ENCODE results near the gene WNT9A. TPM values are rescaled to one million over a fixed set of nuclear protein-coding genes. Genes with fewer than 3 reads are reported as not detected.
"Not testable (repeated sequence)": the region's sequence is repeated elsewhere in the genome, so short reads cannot be mapped to it uniquely, and the experiment has no call there.

The WNT9A gene
- total and polyA plus RNA-seq, 2 donors from 2014 or later, result 0.58 to 3.1 TPM

DNA sequence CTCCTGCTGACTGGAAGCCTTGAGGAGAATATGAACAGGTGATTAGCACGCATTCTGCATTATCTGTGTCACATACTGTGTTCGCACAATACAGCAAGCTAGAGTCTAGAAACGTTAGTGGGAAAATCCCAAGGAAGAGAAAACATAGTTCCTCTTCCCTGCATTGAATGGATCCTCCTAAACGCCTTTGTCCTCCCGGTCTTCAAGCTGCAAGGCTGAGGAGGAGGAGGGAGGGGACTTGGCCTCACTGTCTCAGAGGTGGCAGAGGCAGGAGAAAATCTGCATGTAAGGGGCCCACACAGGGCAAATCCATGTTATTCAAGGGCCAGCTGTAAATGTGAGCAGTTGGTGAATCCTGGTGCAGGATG lies 34.4 kb downstream of the WNT9A start:
- H3K9ac ChIP-seq (ENCODE audit: low read length in 3 of 3), result no peak overlapping the region
- intact Hi-C loops (cut with DNase I), result no loop called here
- no peak for TF ChIP-seq CTCF (IDR thresholded peaks at IDR 0.05; ENCODE audit: borderline replicate concordance, extremely low read depth, insufficient read depth)
- no peaks in the 10 kb centered on the region for H3K36me3 ChIP-seq (ENCODE audit: control insufficient read depth in 2 of 3, insufficient read depth in 3 of 3, low read length in 3 of 3)
- DNase-seq, result peak in 1 of 5 donors; percentile 28
- H3K4me1 ChIP-seq (ENCODE audit: control insufficient read depth in 2 of 3, insufficient read depth in 2 of 3, low read depth in 1 of 3, low read length in 3 of 3), result peaks cover 0 to 4% (median 0%) of the 10 kb centered on the region in 3 donors
- no peak overlapping the region for H3K4me3 ChIP-seq (ENCODE audit: low read length in 3 of 3)
- H3K27ac ChIP-seq (ENCODE audit: low read depth in 2 of 2, low read length in 2 of 2), result no peak overlapping the region
- no peaks in the 10 kb centered on the region for H3K27me3 ChIP-seq (ENCODE audit: control insufficient read depth, insufficient read depth, low read length)
- H3K9me3 ChIP-seq (ENCODE audit: control insufficient read depth in 2 of 3, insufficient read depth in 1 of 3, low read length in 3 of 3), result no peaks in the 10 kb centered on the region
- FAIRE-seq, result no peak

DNA sequence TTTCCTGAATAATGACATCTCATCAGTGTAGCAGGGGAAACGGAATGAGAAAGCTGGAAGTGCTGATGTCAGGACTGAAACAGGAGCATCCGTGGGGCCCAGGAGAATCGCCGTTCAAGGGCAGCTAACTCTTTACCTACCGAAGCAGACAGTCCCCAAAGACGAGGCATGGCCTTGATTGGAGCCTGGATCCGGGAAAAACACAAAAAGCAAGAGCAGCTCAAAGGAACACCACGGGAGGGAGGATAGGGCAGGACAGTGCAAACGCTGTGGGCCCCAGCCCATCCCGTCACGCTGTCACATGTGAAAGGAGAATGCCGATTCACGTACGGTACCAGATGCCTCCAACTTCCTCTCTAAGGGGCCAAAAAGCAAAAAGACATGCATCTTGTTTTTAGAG lies 34.9 kb downstream of the WNT9A start:
- H3K27ac ChIP-seq (ENCODE audit: low read depth in 2 of 2, low read length in 2 of 2), result no peak overlapping the region
- no peaks in the 10 kb centered on the region for H3K27me3 ChIP-seq (ENCODE audit: control insufficient read depth, insufficient read depth, low read length)
- FAIRE-seq (no peak), DNase-seq (peak in 1 of 5 donors; percentile 27)
- intact Hi-C loops (cut with DNase I), result no loop called here
- no peaks in the 10 kb centered on the region for H3K9me3 ChIP-seq (ENCODE audit: control insufficient read depth in 2 of 3, insufficient read depth in 1 of 3, low read length in 3 of 3)
- H3K4me1 ChIP-seq (ENCODE audit: control insufficient read depth in 2 of 3, insufficient read depth in 2 of 3, low read depth in 1 of 3, low read length in 3 of 3), result peaks cover 0 to 4% (median 0%) of the 10 kb centered on the region in 3 donors
- H3K4me3 ChIP-seq (ENCODE audit: low read length in 3 of 3), result no peak overlapping the region
- TF ChIP-seq CTCF (IDR thresholded peaks at IDR 0.05; ENCODE audit: borderline replicate concordance, extremely low read depth, insufficient read depth), result no peak
- no peak overlapping the region for H3K9ac ChIP-seq (ENCODE audit: low read length in 3 of 3)
- no peaks in the 10 kb centered on the region for H3K36me3 ChIP-seq (ENCODE audit: control insufficient read depth in 2 of 3, insufficient read depth in 3 of 3, low read length in 3 of 3)

- Histone ChIP-seq H3K9me3 (ENCODE audit: control insufficient read depth in 2 of 3, insufficient read depth in 1 of 3, low read length in 3 of 3) (no peaks in the 10 kb centered on the region), H3K27ac (ENCODE audit: low read depth in 2 of 2, low read length in 2 of 2) (no peak overlapping the region), H3K4me1 (ENCODE audit: control insufficient read depth in 2 of 3, insufficient read depth in 2 of 3, low read depth in 1 of 3, low read length in 3 of 3) (peaks cover 0 to 4% (median 0%) of the 10 kb centered on the region in 3 donors), H3K36me3 (ENCODE audit: control insufficient read depth in 2 of 3, insufficient read depth in 3 of 3, low read length in 3 of 3) (no peaks in the 10 kb centered on the region), H3K9ac (ENCODE audit: low read length in 3 of 3) (no peak overlapping the region), H3K27me3 (ENCODE audit: control insufficient read depth, insufficient read depth, low read length) (no peaks in the 10 kb centered on the region), H3K4me3 (ENCODE audit: low read length in 3 of 3) (no peak overlapping the region)
- DNase-seq (no peak), FAIRE-seq (no peak)
- TF ChIP-seq CTCF (IDR thresholded peaks at IDR 0.05; ENCODE audit: borderline replicate concordance, extremely low read depth, insufficient read depth), result no peak
- intact Hi-C loops (cut with DNase I), result no loop called here
These were observed 36.4 kb downstream of the WNT9A start for GRCh38 chr1:227911376-227911775.

- no peak overlapping the region for H3K27ac ChIP-seq (ENCODE audit: low read depth in 2 of 2, low read length in 2 of 2)
- peaks cover 0 to 4% (median 0%) of the 10 kb centered on the region in 3 donors for H3K4me1 ChIP-seq (ENCODE audit: control insufficient read depth in 2 of 3, insufficient read depth in 2 of 3, low read depth in 1 of 3, low read length in 3 of 3)
- no peaks in the 10 kb centered on the region for H3K9me3 ChIP-seq (ENCODE audit: control insufficient read depth in 2 of 3, insufficient read depth in 1 of 3, low read length in 3 of 3)
- intact Hi-C loops (cut with DNase I), result no loop called here
- no peak overlapping the region for H3K4me3 ChIP-seq (ENCODE audit: low read length in 3 of 3)
- H3K27me3 ChIP-seq (ENCODE audit: control insufficient read depth, insufficient read depth, low read length), result no peaks in the 10 kb centered on the region
- TF ChIP-seq CTCF (IDR thresholded peaks at IDR 0.05; ENCODE audit: borderline replicate concordance, extremely low read depth, insufficient read depth), result no peak
- no peak for FAIRE-seq
- no peaks in the 10 kb centered on the region for H3K36me3 ChIP-seq (ENCODE audit: control insufficient read depth in 2 of 3, insufficient read depth in 3 of 3, low read length in 3 of 3)
- H3K9ac ChIP-seq (ENCODE audit: low read length in 3 of 3), result no peak overlapping the region
- DNase-seq, result peak in 3 of 5 donors; percentile 34 to 61 (median 42)
These were observed 37.1 kb downstream of the WNT9A start for GRCh38 chr1:227910511-227911153.

GRCh38 chr1:227909923-227910328 lies 37.8 kb downstream of the WNT9A start:
- H3K36me3 ChIP-seq (ENCODE audit: control insufficient read depth in 2 of 3, insufficient read depth in 3 of 3, low read length in 3 of 3); FAIRE-seq; H3K27ac ChIP-seq (ENCODE audit: low read depth in 2 of 2, low read length in 2 of 2); H3K4me3 ChIP-seq (ENCODE audit: low read length in 3 of 3); H3K9me3 ChIP-seq (ENCODE audit: control insufficient read depth in 2 of 3, insufficient read depth in 1 of 3, low read length in 3 of 3); intact Hi-C loops (cut with DNase I); H3K9ac ChIP-seq (ENCODE audit: low read length in 3 of 3); H3K4me1 ChIP-seq (ENCODE audit: control insufficient read depth in 2 of 3, insufficient read depth in 2 of 3, low read depth in 1 of 3, low read length in 3 of 3); H3K27me3 ChIP-seq (ENCODE audit: control insufficient read depth, insufficient read depth, low read length): not testable (repeated sequence)
- DNase-seq, result peak in 4 of 5 donors; percentile 43 to 63 (median 55)

Measured in kidney (tissue), 14 donors.